Progenitor cell of endocrine pancreas (in vitro differentiated cells): ENCODE data around the gene ATRAID. TPM values are rescaled to one million over a fixed set of nuclear protein-coding genes. Genes with fewer than 3 reads are reported as not detected.
"Not testable (repeated sequence)": the region's sequence is repeated elsewhere in the genome, so short reads cannot be mapped to it uniquely, and the experiment has no call there.

ENCODE experiments used
- DNase-seq: peaks from one replicate; pipeline ENCODE4 v3.0.0; 2021; ENCODE audit warnings: low spot score; ENCODE audit not compliant: unreplicated experiment
- H3K27ac Mint-ChIP-seq: 2 replicates; pipeline ENCODE4 v1.8.0; 2021; ENCODE audit warnings: mild to moderate bottlenecking, moderate library complexity, mixed read lengths
- H3K27me3 Mint-ChIP-seq: 2 replicates; pipeline ENCODE4 v1.8.0; 2021; ENCODE audit warnings: mixed read lengths
- H3K36me3 Mint-ChIP-seq: 2 replicates; pipeline ENCODE4 v1.8.0; 2022; ENCODE audit warnings: mixed read lengths; ENCODE audit not compliant: insufficient read depth
- H3K4me1 Mint-ChIP-seq: 2 replicates; pipeline ENCODE4 v1.8.0; 2021; ENCODE audit warnings: low read depth, mixed read lengths
- H3K4me3 Mint-ChIP-seq: 2 replicates; pipeline ENCODE4 v1.8.0; 2021; ENCODE audit warnings: low read depth, mild to moderate bottlenecking, moderate library complexity, mixed read lengths
- H3K9me3 Mint-ChIP-seq: 2 replicates; pipeline ENCODE4 v1.8.0; 2021; ENCODE audit warnings: low read depth, mixed read lengths
- CTCF ChIP-seq: fragments of 200-600 bp; sonication (generic); IDR thresholded peaks from one replicate; pipeline ENCODE4 v1.5.0; 2021; ENCODE audit warnings: antibody characterized with exemption, mild to moderate bottlenecking; ENCODE audit not compliant: unreplicated experiment
- total RNA-seq: library from RNA; stranded (reverse); gene quantifications from 2 replicates; pipeline ENCODE4 v1.2.1, GENCODE V29; 2021

The ATRAID gene
- total RNA-seq, 1 donor from 2014 or later, result 107 TPM

- DNase-seq, result no peak
- no peaks in the 10 kb centered on the region for H3K36me3 Mint-ChIP-seq
- no peak overlapping the region for H3K27ac Mint-ChIP-seq
- no peak overlapping the region for H3K4me3 Mint-ChIP-seq
- H3K4me1 Mint-ChIP-seq, result peaks cover 3% of the 10 kb centered on the region
- H3K9me3 Mint-ChIP-seq, result no peaks in the 10 kb centered on the region
- peaks cover 11% of the 10 kb centered on the region for H3K27me3 Mint-ChIP-seq
- no peak for TF ChIP-seq CTCF
These were observed 40.4 kb upstream of the ATRAID start for GRCh38 chr2:27171351-27171848.

- Mint-ChIP-seq H3K4me1 (no peaks in the 10 kb centered on the region), H3K27ac (no peak overlapping the region), H3K9me3 (no peaks in the 10 kb centered on the region), H3K36me3 (no peaks in the 10 kb centered on the region), H3K4me3 (no peak overlapping the region), H3K27me3 (peaks cover 8% of the 10 kb centered on the region)
- no peak for DNase-seq
- no peak for TF ChIP-seq CTCF
These were observed 37.2 kb upstream of the ATRAID start for GRCh38 chr2:27174638-27175037.

GRCh38 chr2:27175330-27175729, 36.5 kb upstream of the ATRAID start:
- H3K9me3 Mint-ChIP-seq, result no peaks in the 10 kb centered on the region
- no peak for DNase-seq
- peaks cover 8% of the 10 kb centered on the region for H3K27me3 Mint-ChIP-seq
- no peak overlapping the region for H3K4me3 Mint-ChIP-seq
- TF ChIP-seq CTCF, result no peak
- no peaks in the 10 kb centered on the region for H3K36me3 Mint-ChIP-seq
- no peaks in the 10 kb centered on the region for H3K4me1 Mint-ChIP-seq
- no peak overlapping the region for H3K27ac Mint-ChIP-seq

- not testable (repeated sequence) for H3K4me1 Mint-ChIP-seq, H3K4me3 Mint-ChIP-seq, DNase-seq, H3K9me3 Mint-ChIP-seq, H3K27ac Mint-ChIP-seq, H3K36me3 Mint-ChIP-seq, H3K27me3 Mint-ChIP-seq
These were observed 36.1 kb upstream of the ATRAID start for GRCh38 chr2:27175781-27176180.

- H3K27ac Mint-ChIP-seq, result no peak overlapping the region
- H3K4me1 Mint-ChIP-seq, result no peaks in the 10 kb centered on the region
These were observed 34.1 kb upstream of the ATRAID start for GRCh38 chr2:27177441-27178351.

More at GRCh38 chr2:27177441-27178351, 34.1 kb upstream of the ATRAID start:
- no peak for DNase-seq
- Mint-ChIP-seq H3K36me3 (no peaks in the 10 kb centered on the region), H3K27me3 (no peaks in the 10 kb centered on the region), H3K4me3 (no peak overlapping the region), H3K9me3 (no peaks in the 10 kb centered on the region)
- no peak for TF ChIP-seq CTCF
